Neural cell (in vitro differentiated cells): ENCODE results near the gene SDK1. TPM values are rescaled to one million over a fixed set of nuclear protein-coding genes. Genes with fewer than 3 reads are reported as not detected.

Experiments
- H2AFZ ChIP-seq: fragments of 200-600, 300-800 bp; sonication (generic), shearing (Covaris generic); 2 replicates; pipeline ENCODE4 v1.6.0; 2014; ENCODE audit warnings: low read depth, mild to moderate bottlenecking, antibody characterized with exemption, low read length, moderate library complexity
- H3F3A ChIP-seq: fragments of 200-600 bp; shearing (Covaris generic); 2 replicates; pipeline ENCODE4 v1.6.1; 2016; ENCODE audit warnings: mild to moderate bottlenecking, moderate library complexity, mixed read lengths, antibody characterized with exemption, low read length; ENCODE audit not compliant: insufficient read depth, poor library complexity, severe bottlenecking
- H3K27ac ChIP-seq: fragments of 200-600, 300-800 bp; sonication (generic), shearing (Covaris generic); 2 replicates; pipeline ENCODE4 v1.5.1; 2014; ENCODE audit warnings: mild to moderate bottlenecking, low read length, moderate library complexity
- H3K27me3 ChIP-seq: fragments of 300-800, 200-600 bp; sonication (generic), shearing (Covaris generic); 2 replicates; pipeline ENCODE4 v1.6.0; 2014; ENCODE audit warnings: mild to moderate bottlenecking, low read depth, low read length, moderate library complexity; ENCODE audit not compliant: insufficient read depth
- H3K36me3 ChIP-seq: fragments of 300-800, 200-600 bp; sonication (generic), shearing (Covaris generic); 2 replicates; pipeline ENCODE4 v1.5.1; 2014; ENCODE audit warnings: mild to moderate bottlenecking, antibody characterized with exemption, low read length, moderate library complexity; ENCODE audit not compliant: insufficient read depth
- H3K4me2 ChIP-seq: fragments of 300-800, 200-600 bp; sonication (generic), shearing (Covaris generic); 2 replicates; pipeline ENCODE4 v1.6.0; 2014; ENCODE audit warnings: mild to moderate bottlenecking, low read length
- H3K4me3 ChIP-seq: fragments of 300-800, 200-600 bp; sonication (generic), shearing (Covaris generic); 2 replicates; pipeline ENCODE4 v1.5.1; 2014; ENCODE audit warnings: mild to moderate bottlenecking, low read length, moderate library complexity
- H3K79me2 ChIP-seq: fragments of 200-600 bp; shearing (Covaris generic); replicated peaks from 2 replicates; pipeline ENCODE4 v1.6.0; 2014; ENCODE audit warnings: mild to moderate bottlenecking, low read length, moderate library complexity; ENCODE audit not compliant: insufficient read depth
- H3K9ac ChIP-seq: fragments of 300-800, 200-600 bp; sonication (generic), shearing (Covaris generic); 2 replicates; pipeline ENCODE4 v1.6.1; 2016; ENCODE audit warnings: mild to moderate bottlenecking, low read length, mixed read lengths
- H3K9me2 ChIP-seq: fragments of 200-600 bp; shearing (Covaris generic); 2 replicates; pipeline ENCODE4 v1.6.1; 2016; ENCODE audit warnings: mild to moderate bottlenecking, low read length, mixed read lengths; ENCODE audit not compliant: insufficient read depth
- H3K9me3 ChIP-seq: fragments of 200-600, 300-800 bp; sonication (generic), shearing (Covaris generic); 2 replicates; pipeline ENCODE4 v1.6.1; 2016; ENCODE audit warnings: mild to moderate bottlenecking, mixed run types, low read length, moderate library complexity, mixed read lengths
- H4K20me1 ChIP-seq: fragments of 200-600 bp; shearing (Covaris generic); 2 replicates; pipeline ENCODE4 v1.6.1; 2016; ENCODE audit warnings: mild to moderate bottlenecking, mixed run types; ENCODE audit not compliant: insufficient read depth
- CTCF ChIP-seq: fragments of 450-650 bp; IDR thresholded peaks from 2 replicates; pipeline ENCODE4 v1.5.1; 2014; ENCODE audit warnings: antibody characterized with exemption, mild to moderate bottlenecking, moderate library complexity; ENCODE audit not compliant: poor library complexity, severe bottlenecking
- EP300 ChIP-seq: fragments of 450-650 bp; conservative IDR thresholded peaks from 2 replicates; pipeline ENCODE4 v1.6.1; 2014; ENCODE audit warnings: antibody characterized with exemption, mild to moderate bottlenecking, moderate library complexity; ENCODE audit not compliant: poor library complexity, severe bottlenecking
- EZH2 ChIP-seq: fragments of 200-600, 300-800 bp; shearing (Covaris generic), sonication (generic); IDR thresholded peaks from 2 replicates; pipeline ENCODE4 v1.6.1; 2014; ENCODE audit warnings: antibody characterized with exemption, low read length, borderline replicate concordance, mild to moderate bottlenecking; ENCODE audit not compliant: insufficient read depth, poor library complexity, severe bottlenecking
- MXI1 ChIP-seq: fragments of 450-650 bp; conservative IDR thresholded peaks from 2 replicates; pipeline ENCODE4 v1.6.1; 2014; ENCODE audit warnings: antibody characterized with exemption, mild to moderate bottlenecking; ENCODE audit not compliant: poor library complexity, severe bottlenecking
- POLR2AphosphoS5 ChIP-seq: IDR thresholded peaks from 2 replicates; pipeline ENCODE4 v1.6.1; 2012
- RAD21 ChIP-seq: fragments of 450-650 bp; conservative IDR thresholded peaks from 2 replicates; pipeline ENCODE4 v1.6.1; 2014; ENCODE audit warnings: antibody characterized with exemption, mild to moderate bottlenecking, moderate library complexity
- REST ChIP-seq: IDR thresholded peaks from 2 replicates; pipeline ENCODE4 v1.6.1; 2012; ENCODE audit warnings: borderline replicate concordance
- SMC3 ChIP-seq: fragments of 450-650 bp; conservative IDR thresholded peaks from 2 replicates; pipeline ENCODE4 v1.6.1; 2014; ENCODE audit warnings: antibody characterized with exemption, mild to moderate bottlenecking, moderate library complexity; ENCODE audit not compliant: poor library complexity
- TAF1 ChIP-seq: IDR thresholded peaks from 2 replicates; pipeline ENCODE4 v1.6.1; 2012; ENCODE audit warnings: low read depth
- polyA plus RNA-seq: library from polyadenylated mRNA; depleted of rRNA; stranded (reverse); fragments of >200 nt; gene quantifications from 2 replicates; pipeline ENCODE4 v1.2.3, GENCODE V29; 2014

Gene SDK1
- polyA plus RNA-seq, 1 donor from 2014 or later = 2.7 TPM

GRCh38 chr7:4210821-4211220 lies 909.8 kb downstream of the SDK1 start:
- H3K9ac ChIP-seq = no peak overlapping the region
- no peaks in the 10 kb centered on the region for H4K20me1 ChIP-seq
- TF ChIP-seq EZH2 = no peak
- no peaks in the 10 kb centered on the region for H3K9me2 ChIP-seq
- no peaks in the 10 kb centered on the region for H3K79me2 ChIP-seq
- H3K4me2 ChIP-seq = no peak overlapping the region
- H3K27ac ChIP-seq = no peak overlapping the region
- no peaks in the 10 kb centered on the region for H3F3A ChIP-seq
- no peaks in the 10 kb centered on the region for H3K27me3 ChIP-seq
- no peak overlapping the region for H3K4me3 ChIP-seq
- H3K36me3 ChIP-seq = no peaks in the 10 kb centered on the region
- no peak overlapping the region for H2AFZ ChIP-seq
- H3K9me3 ChIP-seq = no peaks in the 10 kb centered on the region

GRCh38 chr7:4211261-4211660 lies 910.2 kb downstream of the SDK1 start:
- no peak overlapping the region for H2AFZ ChIP-seq
- H3K4me3 ChIP-seq = no peak overlapping the region
- no peaks in the 10 kb centered on the region for H3K9me2 ChIP-seq
- no peak overlapping the region for H3K4me2 ChIP-seq
- no peaks in the 10 kb centered on the region for H3K36me3 ChIP-seq
- H3K79me2 ChIP-seq = no peaks in the 10 kb centered on the region
- no peak overlapping the region for H3K9ac ChIP-seq
- H3K9me3 ChIP-seq = no peaks in the 10 kb centered on the region
- no peaks in the 10 kb centered on the region for H4K20me1 ChIP-seq
- H3K27ac ChIP-seq = no peak overlapping the region
- no peaks in the 10 kb centered on the region for H3K27me3 ChIP-seq
- H3F3A ChIP-seq = no peaks in the 10 kb centered on the region
- TF ChIP-seq SMC3 = no peak

- H3K36me3 ChIP-seq = no peaks in the 10 kb centered on the region
- no peaks in the 10 kb centered on the region for H3K27me3 ChIP-seq
- no peaks in the 10 kb centered on the region for H3K9me3 ChIP-seq
- no peaks in the 10 kb centered on the region for H3K79me2 ChIP-seq
- no peak overlapping the region for H3K27ac ChIP-seq
- no peak overlapping the region for H3K9ac ChIP-seq
- no peak overlapping the region for H3K4me2 ChIP-seq
- TF ChIP-seq CTCF = no peak
- no peak for TF ChIP-seq REST
- no peak for TF ChIP-seq EP300
- TF ChIP-seq RAD21 = no peak
- no peak for TF ChIP-seq POLR2AphosphoS5
- TF ChIP-seq SMC3 = no peak
- TF ChIP-seq TAF1 = no peak
- TF ChIP-seq EZH2 = no peak
- no peak for TF ChIP-seq MXI1
- no peaks in the 10 kb centered on the region for H4K20me1 ChIP-seq
- H2AFZ ChIP-seq = no peak overlapping the region
- H3K4me3 ChIP-seq = no peak overlapping the region
- no peaks in the 10 kb centered on the region for H3K9me2 ChIP-seq
- H3F3A ChIP-seq = no peaks in the 10 kb centered on the region
Measured at GRCh38 chr7:4212376-4212775, 911.3 kb downstream of the SDK1 start.
